Measurements from ENCODE around the gene IFNA4.

DNA sequence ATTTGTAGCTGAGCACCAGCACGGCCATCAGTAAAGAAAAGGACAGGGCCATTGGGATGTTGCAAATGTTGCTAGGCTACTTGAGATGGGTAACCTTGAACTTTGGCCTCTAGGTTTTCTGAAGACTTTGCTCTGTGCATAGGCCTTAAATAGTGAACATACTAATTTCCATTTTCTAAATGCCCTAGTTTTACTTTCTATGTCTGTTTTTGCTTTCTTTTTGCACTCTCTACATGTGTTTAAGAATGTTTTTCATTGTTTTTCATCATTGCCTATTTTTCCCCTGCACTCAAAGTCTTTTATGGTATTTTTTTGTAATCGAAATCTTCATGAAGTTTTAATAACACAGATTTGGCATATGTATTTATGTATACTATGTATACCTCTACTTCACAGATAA, 40.7 kb upstream of the IFNA4 start, which contains the start of gene IFNA17:
- TF ChIP-seq, protein P1, sequence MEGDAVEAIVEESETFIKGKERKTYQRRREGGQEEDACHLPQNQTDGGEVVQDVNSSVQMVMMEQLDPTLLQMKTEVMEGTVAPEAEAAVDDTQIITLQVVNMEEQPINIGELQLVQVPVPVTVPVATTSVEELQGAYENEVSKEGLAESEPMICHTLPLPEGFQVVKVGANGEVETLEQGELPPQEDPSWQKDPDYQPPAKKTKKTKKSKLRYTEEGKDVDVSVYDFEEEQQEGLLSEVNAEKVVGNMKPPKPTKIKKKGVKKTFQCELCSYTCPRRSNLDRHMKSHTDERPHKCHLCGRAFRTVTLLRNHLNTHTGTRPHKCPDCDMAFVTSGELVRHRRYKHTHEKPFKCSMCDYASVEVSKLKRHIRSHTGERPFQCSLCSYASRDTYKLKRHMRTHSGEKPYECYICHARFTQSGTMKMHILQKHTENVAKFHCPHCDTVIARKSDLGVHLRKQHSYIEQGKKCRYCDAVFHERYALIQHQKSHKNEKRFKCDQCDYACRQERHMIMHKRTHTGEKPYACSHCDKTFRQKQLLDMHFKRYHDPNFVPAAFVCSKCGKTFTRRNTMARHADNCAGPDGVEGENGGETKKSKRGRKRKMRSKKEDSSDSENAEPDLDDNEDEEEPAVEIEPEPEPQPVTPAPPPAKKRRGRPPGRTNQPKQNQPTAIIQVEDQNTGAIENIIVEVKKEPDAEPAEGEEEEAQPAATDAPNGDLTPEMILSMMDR (IDR thresholded peaks at IDR 0.05): no peak
- no peak for TF ChIP-seq EZH2 (IDR thresholded peaks at IDR 0.05; ENCODE audit: borderline replicate concordance, insufficient read depth, low read depth, low read length, poor library complexity, severe bottlenecking)
